ENCODE measurements around the gene MYL11.

Gene MYL11

GRCh38 chr16:30359871-30360170 lies 14.8 kb upstream of the MYL11 start:
- Mint-ChIP-seq H3K27ac (peak overlapping the region in 1 of 2 donors; percentile 4), H3K9me3 (no peaks in the 10 kb centered on the region), H3K4me3 (no peak overlapping the region), H3K27me3 (no peaks in the 10 kb centered on the region), H3K4me1 (peaks cover 26% of the 10 kb centered on the region)
- ATAC-seq (no peak), DNase-seq (no peak)

GRCh38 chr16:30361180-30361579 lies 13.4 kb upstream of the MYL11 start:
- no peak for DNase-seq
- no peaks in the 10 kb centered on the region for H3K9me3 Mint-ChIP-seq
- no peaks in the 10 kb centered on the region for H3K27me3 Mint-ChIP-seq
- no peak overlapping the region for H3K27ac Mint-ChIP-seq
- peaks cover 23% of the 10 kb centered on the region for H3K4me1 Mint-ChIP-seq
- no peak overlapping the region for H3K4me3 Mint-ChIP-seq
- ATAC-seq = no peak

GRCh38 chr16:30365200-30365599 lies 9.4 kb upstream of the MYL11 start:
- Mint-ChIP-seq H3K4me1 (peaks cover 35% of the 10 kb centered on the region), H3K9me3 (no peaks in the 10 kb centered on the region), H3K27ac (peak overlapping the region in 1 of 2 donors; percentile 42), H3K27me3 (no peaks in the 10 kb centered on the region), H3K4me3 (no peak overlapping the region)
- DNase-seq = no peak
- ATAC-seq = no peak

GRCh38 chr16:30366511-30366910 lies 8.1 kb upstream of the MYL11 start:
- H3K4me1 Mint-ChIP-seq = peaks cover 40% of the 10 kb centered on the region
- peak overlapping the region in 1 of 2 donors; percentile 97 for H3K4me3 Mint-ChIP-seq
- H3K27ac Mint-ChIP-seq = no peak overlapping the region

GRCh38 chr16:30367349-30368009 lies 7.1 kb upstream of the MYL11 start:
- Mint-ChIP-seq H3K4me1 (peaks cover 49% of the 10 kb centered on the region), H3K4me3 (peak overlapping the region; percentile 80 to 97), H3K9me3 (no peaks in the 10 kb centered on the region), H3K27me3 (no peaks in the 10 kb centered on the region), H3K27ac (peak overlapping the region in 1 of 2 donors; percentile 48)
- ATAC-seq = no peak
- DNase-seq = no peak

More at GRCh38 chr16:30366511-30366910, 8.1 kb upstream of the MYL11 start:
- DNase-seq (no peak), ATAC-seq (no peak)
- H3K27me3 Mint-ChIP-seq = no peaks in the 10 kb centered on the region
- no peaks in the 10 kb centered on the region for H3K9me3 Mint-ChIP-seq

GRCh38 chr16:30368122-30368791 lies 6.3 kb upstream of the MYL11 start:
- DNase-seq = no peak
- no peak for ATAC-seq
- Mint-ChIP-seq H3K4me1 (peaks cover 54% of the 10 kb centered on the region), H3K27me3 (no peaks in the 10 kb centered on the region), H3K27ac (peak overlapping the region; percentile 71 to 98), H3K9me3 (no peaks in the 10 kb centered on the region), H3K4me3 (peak overlapping the region; percentile 80 to 97)

- DNase-seq (no peak), ATAC-seq (no peak)
- peaks cover 54% of the 10 kb centered on the region for H3K4me1 Mint-ChIP-seq
- peak overlapping the region; percentile 12 to 98 for H3K27ac Mint-ChIP-seq
- peak overlapping the region; percentile 80 to 97 for H3K4me3 Mint-ChIP-seq
- no peaks in the 10 kb centered on the region for H3K27me3 Mint-ChIP-seq
- no peaks in the 10 kb centered on the region for H3K9me3 Mint-ChIP-seq
These were observed 5.9 kb upstream of the MYL11 start for GRCh38 chr16:30368792-30369090.

GRCh38 chr16:30369091-30369937 lies 5.3 kb upstream of the MYL11 start:
- H3K4me1 Mint-ChIP-seq = peaks cover 54% of the 10 kb centered on the region
- H3K27ac Mint-ChIP-seq = peak overlapping the region; percentile 36 to 98
- H3K4me3 Mint-ChIP-seq = peak overlapping the region; percentile 80 to 97
- ATAC-seq (no peak), DNase-seq (no peak)
- H3K27me3 Mint-ChIP-seq = no peaks in the 10 kb centered on the region
- H3K9me3 Mint-ChIP-seq = no peaks in the 10 kb centered on the region

GRCh38 chr16:30369938-30370455 lies 4.6 kb upstream of the MYL11 start:
- DNase-seq (no peak), ATAC-seq (peak; percentile 3)
- Mint-ChIP-seq H3K9me3 (no peaks in the 10 kb centered on the region), H3K27me3 (no peaks in the 10 kb centered on the region), H3K27ac (peak overlapping the region in 1 of 2 donors; percentile 91), H3K4me3 (peak overlapping the region; percentile 92 to 97), H3K4me1 (peaks cover 51% of the 10 kb centered on the region)

- peak; percentile 89 for ATAC-seq
- peak within 1 kb of the TSS; percentile 92 to 97 for H3K4me3 Mint-ChIP-seq
- no peaks in the 10 kb centered on the region for H3K9me3 Mint-ChIP-seq
- peak within 1 kb of the TSS; percentile 93 to 98 for H3K27ac Mint-ChIP-seq
- H3K27me3 Mint-ChIP-seq = no peaks in the 10 kb centered on the region
- peaks cover 50% of the 10 kb centered on the region for H3K4me1 Mint-ChIP-seq
- peak; percentile 99 for DNase-seq
These were observed 4.0 kb upstream of the MYL11 start, which contains the start of gene TBC1D10B for GRCh38 chr16:30370456-30371247. TBC1D10B (minus strand) TSS chr16:30370494; CDS start chr16:30370183, 311 bp downstream.

- Mint-ChIP-seq H3K4me3 (peak overlapping the region; percentile 89 to 92), H3K9me3 (no peaks in the 10 kb centered on the region), H3K27me3 (no peaks in the 10 kb centered on the region), H3K4me1 (peaks cover 55% of the 10 kb centered on the region), H3K27ac (peak overlapping the region; percentile 93 to 94)
- DNase-seq (no peak), ATAC-seq (no peak)
These were observed 3.3 kb upstream of the MYL11 start for GRCh38 chr16:30371248-30371816.

GRCh38 chr16:30372038-30372712 lies 2.4 kb upstream of the MYL11 start:
- Mint-ChIP-seq H3K9me3 (no peaks in the 10 kb centered on the region), H3K27ac (peak overlapping the region; percentile 93 to 94), H3K4me1 (peaks cover 56% of the 10 kb centered on the region), H3K27me3 (no peaks in the 10 kb centered on the region), H3K4me3 (peak overlapping the region; percentile 89 to 92)
- DNase-seq (no peak), ATAC-seq (no peak)

- Mint-ChIP-seq H3K27me3 (no peaks in the 10 kb centered on the region), H3K27ac (peak overlapping the region in 1 of 2 donors; percentile 2), H3K9me3 (no peaks in the 10 kb centered on the region), H3K4me3 (peak overlapping the region; percentile 14 to 50), H3K4me1 (peaks cover 56% of the 10 kb centered on the region)
- ATAC-seq = no peak
- no peak for DNase-seq
These were observed 1.9 kb upstream of the MYL11 start for GRCh38 chr16:30372725-30373124.

- H3K27ac Mint-ChIP-seq = peak overlapping the region in 1 of 2 donors; percentile 87
- H3K4me3 Mint-ChIP-seq = peak overlapping the region in 1 of 2 donors; percentile 22
- ATAC-seq (no peak), DNase-seq (no peak)
- H3K9me3 Mint-ChIP-seq = no peaks in the 10 kb centered on the region
- H3K4me1 Mint-ChIP-seq = peaks cover 76% of the 10 kb centered on the region
- no peaks in the 10 kb centered on the region for H3K27me3 Mint-ChIP-seq
These were observed 1.3 kb downstream of the MYL11 start for GRCh38 chr16:30375864-30376263.
